GM23248 (cell line): ENCODE results near the gene ARF1. TPM values are rescaled to one million over a fixed set of nuclear protein-coding genes. Genes with fewer than 3 reads are reported as not detected.

Experiments used
- DNase-seq: peaks from one replicate; pipeline ENCODE4 v3.0.0-alpha.2; 2015
- H2AFZ ChIP-seq: fragments of 200-600 bp; sonication (generic); 2 replicates; pipeline ENCODE4 v1.6.1; 2016; ENCODE audit warnings: antibody characterized with exemption
- H3F3A ChIP-seq: fragments of 200-600 bp; sonication (generic); 2 replicates; pipeline ENCODE4 v1.6.1; 2016; ENCODE audit warnings: mild to moderate bottlenecking, antibody characterized with exemption, mixed run types; ENCODE audit not compliant: insufficient read depth
- H3K27ac ChIP-seq: fragments of 200-600 bp; sonication (generic); 2 replicates; pipeline ENCODE4 v1.5.1; 2016; ENCODE audit warnings: mild to moderate bottlenecking
- H3K27me3 ChIP-seq: fragments of 200-600 bp; sonication (generic); replicated peaks from 2 replicates; pipeline ENCODE4 v1.6.1; 2016; ENCODE audit warnings: mild to moderate bottlenecking; ENCODE audit not compliant: insufficient read depth
- H3K36me3 ChIP-seq: fragments of 200-600 bp; sonication (generic); 2 replicates; pipeline ENCODE4 v1.6.1; 2016; ENCODE audit warnings: low read depth, mild to moderate bottlenecking
- H3K4me1 ChIP-seq: fragments of 200-600 bp; sonication (generic); 2 replicates; pipeline ENCODE4 v1.6.1; 2016; ENCODE audit warnings: mild to moderate bottlenecking; ENCODE audit not compliant: insufficient read depth
- H3K4me2 ChIP-seq: fragments of 200-600 bp; sonication (generic); one replicate; pipeline ENCODE4 v1.6.1; 2016; ENCODE audit warnings: mild to moderate bottlenecking; ENCODE audit not compliant: unreplicated experiment
- H3K4me3 ChIP-seq: fragments of 200-600 bp; sonication (generic); 2 replicates; pipeline ENCODE4 v1.5.1; 2016; ENCODE audit warnings: mild to moderate bottlenecking
- H3K79me2 ChIP-seq: fragments of 200-600 bp; sonication (generic); 2 replicates; pipeline ENCODE4 v1.6.1; 2016; ENCODE audit warnings: mild to moderate bottlenecking; ENCODE audit not compliant: insufficient read depth
- H3K9ac ChIP-seq: fragments of 200-600 bp; sonication (generic); 2 replicates; pipeline ENCODE4 v1.6.1; 2016; ENCODE audit warnings: mild to moderate bottlenecking
- H3K9me2 ChIP-seq: fragments of 200-600 bp; sonication (generic); 2 replicates; pipeline ENCODE4 v1.6.1; 2016; ENCODE audit warnings: mixed run types, mild to moderate bottlenecking, moderate library complexity; ENCODE audit not compliant: insufficient read depth
- H3K9me3 ChIP-seq: fragments of 200-600 bp; sonication (generic); one replicate; pipeline ENCODE4 v1.6.1; 2017; ENCODE audit warnings: low read depth
- H4K20me1 ChIP-seq: fragments of 200-600 bp; sonication (generic); 2 replicates; pipeline ENCODE4 v1.6.0; 2016; ENCODE audit not compliant: insufficient read depth
- EZH2 ChIP-seq: fragments of 200-600 bp; sonication (generic); IDR thresholded peaks from 2 replicates; pipeline ENCODE4 v1.6.1; 2018; ENCODE audit warnings: antibody characterized with exemption, mild to moderate bottlenecking; ENCODE audit not compliant: insufficient read depth, poor library complexity, severe bottlenecking
- EZH2phosphoT487 ChIP-seq: fragments of 200-600 bp; sonication (generic); IDR thresholded peaks from 2 replicates; pipeline ENCODE4 v1.6.1; 2018; ENCODE audit warnings: antibody characterized with exemption, moderate library complexity, mild to moderate bottlenecking, low read depth; ENCODE audit not compliant: insufficient read depth
- WGBS, 2 experiments: methylation state at CpG; one replicate each; pipeline ENCODE4 v1.1.6; 2015 to 2017; ENCODE audit warnings: low lambda C conversion rate in 2 of 2, low coverage in 1 of 2; ENCODE audit errors: missing lambda C conversion rate in 2 of 2; 5-methylcytosine and 5-hydroxymethylcytosine counted together
- in situ Hi-C: fragments of 300-500 bp; cut with MboI; formaldehyde crosslinking; loops from 2 replicates; pipeline ENCODE4 v1.15.0; 2020
- polyA plus RNA-seq: library from polyadenylated mRNA; unstranded; fragments of >200 nt; fragmentation: Nextera tagmentation; extraction: Ambion mirVana; gene quantifications from 2 replicates; pipeline ENCODE4 v1.2.1, GENCODE V29; 2016
- total RNA-seq: library from RNA; depleted of rRNA; stranded (reverse); fragments of >200 nt; shearing (Covaris generic); gene quantifications from 2 replicates; pipeline ENCODE4 v1.2.3, GENCODE V29; 2014

Gene ARF1
- total and polyA plus RNA-seq, 2 experiments from 2014 or later: 292 to 656 TPM

- WGBS, 2 experiments: 53 to 54% methylated on average over 15 of the region's 15 CpGs
- TF ChIP-seq EZH2 (no peak), EZH2phosphoT487 (no peak)
- Histone ChIP-seq H3F3A (no peaks in the 10 kb centered on the region), H3K9me2 (no peaks in the 10 kb centered on the region), H3K4me2 (no peak overlapping the region), H3K27ac (no peak overlapping the region), H3K4me1 (no peaks in the 10 kb centered on the region), H3K27me3 (peaks cover 18% of the 10 kb centered on the region), H2AFZ (no peak overlapping the region), H3K4me3 (no peak overlapping the region), H3K9me3 (no peaks in the 10 kb centered on the region), H4K20me1 (no peaks in the 10 kb centered on the region), H3K79me2 (no peaks in the 10 kb centered on the region), H3K36me3 (no peaks in the 10 kb centered on the region), H3K9ac (no peak overlapping the region)
- DNase-seq: no peak
- in situ Hi-C loops: no loop called here
These were observed 17.6 kb upstream of the ARF1 start for GRCh38 chr1:228064741-228065542.

GRCh38 chr1:228065543-228066347, 16.8 kb upstream of the ARF1 start:
- no peak for TF ChIP-seq EZH2phosphoT487
- no peak for TF ChIP-seq EZH2
- Histone ChIP-seq H3K36me3 (no peaks in the 10 kb centered on the region), H3K79me2 (no peaks in the 10 kb centered on the region), H3K9me2 (no peaks in the 10 kb centered on the region), H3F3A (no peaks in the 10 kb centered on the region), H4K20me1 (no peaks in the 10 kb centered on the region), H3K27ac (no peak overlapping the region), H3K9ac (no peak overlapping the region), H3K4me1 (no peaks in the 10 kb centered on the region), H2AFZ (no peak overlapping the region), H3K9me3 (no peaks in the 10 kb centered on the region), H3K27me3 (peaks cover 10% of the 10 kb centered on the region), H3K4me3 (no peak overlapping the region), H3K4me2 (no peak overlapping the region)
- DNase-seq: no peak
- in situ Hi-C loops: no loop called here
- WGBS, 2 experiments: 57 to 64% methylated on average over 14 to 15 of the region's 15 CpGs

GRCh38 chr1:228066416-228066815, 16.1 kb upstream of the ARF1 start:
- H3F3A ChIP-seq: no peaks in the 10 kb centered on the region
- peaks cover 3% of the 10 kb centered on the region for H3K27me3 ChIP-seq
- H3K9me3 ChIP-seq: no peaks in the 10 kb centered on the region
- TF ChIP-seq EZH2: no peak
- no peak for DNase-seq
- no peak overlapping the region for H2AFZ ChIP-seq
- H3K4me3 ChIP-seq: no peak overlapping the region
- no peaks in the 10 kb centered on the region for H3K9me2 ChIP-seq
- H3K36me3 ChIP-seq: no peaks in the 10 kb centered on the region
- H3K4me2 ChIP-seq: no peak overlapping the region
- H3K27ac ChIP-seq: no peak overlapping the region
- H3K79me2 ChIP-seq: no peaks in the 10 kb centered on the region
- in situ Hi-C loops: no loop called here
- H3K4me1 ChIP-seq: no peaks in the 10 kb centered on the region
- H4K20me1 ChIP-seq: no peaks in the 10 kb centered on the region
- H3K9ac ChIP-seq: no peak overlapping the region
- 0 to 4% methylated on average over 4 of the region's 4 CpGs for WGBS, 2 experiments

- Histone ChIP-seq H3K4me1 (no peaks in the 10 kb centered on the region), H3K79me2 (no peaks in the 10 kb centered on the region), H3K4me2 (no peak overlapping the region), H3F3A (no peaks in the 10 kb centered on the region), H3K27ac (no peak overlapping the region), H4K20me1 (no peaks in the 10 kb centered on the region), H3K36me3 (no peaks in the 10 kb centered on the region), H3K9me3 (no peaks in the 10 kb centered on the region), H3K9ac (no peak overlapping the region), H3K9me2 (no peaks in the 10 kb centered on the region), H3K27me3 (no peaks in the 10 kb centered on the region; the same call in 1 of the 2 replicates), H3K4me3 (no peak overlapping the region), H2AFZ (no peak overlapping the region)
- no peak for TF ChIP-seq EZH2
- DNase-seq: no peak
- 38 to 42% methylated on average over 10 of the region's 10 CpGs for WGBS, 2 experiments
- in situ Hi-C loops: no loop called here
These were observed 15.4 kb upstream of the ARF1 start for GRCh38 chr1:228066891-228067654.
